Measurements from ENCODE around the gene DPYSL4. TPM values are rescaled to one million over a fixed set of nuclear protein-coding genes. Genes with fewer than 3 reads are reported as not detected.

Gene DPYSL4
- total RNA-seq, 1 experiment from 2014 or later: 26.3 TPM

DNA sequence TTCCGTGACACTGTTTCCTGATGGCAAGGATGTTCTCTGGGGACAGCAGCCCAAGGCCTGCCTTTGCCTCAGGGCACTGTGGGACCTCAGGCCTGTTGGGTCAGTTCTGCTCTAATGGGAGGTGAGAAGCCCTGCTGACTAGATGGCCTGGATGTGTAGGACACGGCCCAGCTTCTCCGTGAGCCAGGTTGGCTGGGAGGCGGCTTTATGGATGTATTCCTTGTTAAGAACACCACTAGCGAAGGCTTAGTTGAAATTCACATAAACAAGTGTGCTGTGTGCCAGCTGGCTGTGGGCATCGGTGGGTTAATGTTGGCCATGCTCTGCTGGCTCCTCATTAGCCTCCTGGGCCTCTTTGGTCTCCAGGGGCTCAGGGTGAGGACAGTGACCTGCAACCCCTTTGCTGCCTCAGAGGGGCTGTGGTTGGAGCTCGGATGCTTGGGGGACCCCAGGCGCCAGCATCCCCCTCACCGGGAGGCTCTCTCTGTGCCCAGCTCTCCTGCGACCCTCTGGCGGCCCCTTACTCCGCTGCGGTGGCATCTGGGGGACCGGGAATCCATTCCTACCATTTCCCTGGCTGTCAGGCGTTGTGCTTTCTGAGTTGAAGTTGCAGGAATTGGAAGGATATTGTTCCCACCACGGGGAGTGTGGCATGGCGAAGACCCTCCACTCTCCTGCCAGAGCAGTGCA, 22.8 kb upstream of the DPYSL4 start:
- Histone ChIP-seq H3K27me3 (ENCODE audit: insufficient read depth, low read length) (no peaks in the 10 kb centered on the region), H3K4me2 (ENCODE audit: insufficient read depth, insufficient read length, low read length) (no peak overlapping the region), H3K4me1 (ENCODE audit: insufficient read depth, low read length) (no peaks in the 10 kb centered on the region; the same call in 1 of the 2 replicates), H3K9me3 (ENCODE audit: control insufficient read depth, low read depth, low read length) (no peaks in the 10 kb centered on the region), H4K8ac (replicated peaks; ENCODE audit: insufficient read length, low read depth, low read length) (no peak overlapping the region), H3K4ac (ENCODE audit: low read depth, low read length) (no peak overlapping the region), H3K14ac (ENCODE audit: insufficient read depth, low read length) (no peak overlapping the region), H4K20me1 (ENCODE audit: control insufficient read depth, insufficient read depth, insufficient read length) (no peaks in the 10 kb centered on the region), H2AK5ac (ENCODE audit: insufficient read length, low read length) (no peak overlapping the region), H2BK5ac (ENCODE audit: insufficient read length, low read length) (no peak overlapping the region), H2BK20ac (ENCODE audit: low read depth, low read length, poor library complexity, severe bottlenecking) (no peak overlapping the region), H2BK120ac (ENCODE audit: low read depth, low read length, poor library complexity, severe bottlenecking) (no peak overlapping the region), H4K91ac (ENCODE audit: insufficient read length, low read depth, low read length) (no peak overlapping the region), H3K23ac (ENCODE audit: insufficient read length, low read depth, low read length) (no peak overlapping the region), H2BK15ac (ENCODE audit: low read depth, low read length) (no peak overlapping the region), H3K79me2 (ENCODE audit: insufficient read depth, low read length) (no peaks in the 10 kb centered on the region), H2BK12ac (ENCODE audit: insufficient read length, low read depth, low read length) (no peak overlapping the region), H4K5ac (ENCODE audit: insufficient read length, low read depth, low read length) (no peak overlapping the region), H3K56ac (ENCODE audit: insufficient read length, low read depth, low read length) (no peak overlapping the region), H3K27ac (ENCODE audit: insufficient read length, low read depth, low read length) (no peak overlapping the region), H3T11ph (ENCODE audit: low read length) (no peak overlapping the region), H3K79me1 (ENCODE audit: insufficient read depth, low read depth, low read length, poor library complexity, severe bottlenecking) (no peaks in the 10 kb centered on the region), H3K23me2 (ENCODE audit: insufficient read length, low read depth, low read length, poor library complexity, severe bottlenecking) (no peaks in the 10 kb centered on the region), H3K9ac (ENCODE audit: extremely low read depth, insufficient read length, low read length) (no peak overlapping the region), H2AFZ (ENCODE audit: low read length) (no peak overlapping the region), H3K18ac (ENCODE audit: insufficient read length, low read depth, low read length) (no peak overlapping the region)
- no peak overlapping the region; a peak in 1 of 5 replicates for H3K4me3 Mint-ChIP-seq
- H3K27ac Mint-ChIP-seq: no peak overlapping the region; a peak in 1 of 7 replicates
- H3K27me3 Mint-ChIP-seq (ENCODE audit: low read depth): peaks cover 7% of the 10 kb centered on the region
- H3K4me1 Mint-ChIP-seq: peaks cover 14 to 27% of the 10 kb centered on the region in 2 experiments
- DNase-seq: no peak
- TF ChIP-seq, protein P1, sequence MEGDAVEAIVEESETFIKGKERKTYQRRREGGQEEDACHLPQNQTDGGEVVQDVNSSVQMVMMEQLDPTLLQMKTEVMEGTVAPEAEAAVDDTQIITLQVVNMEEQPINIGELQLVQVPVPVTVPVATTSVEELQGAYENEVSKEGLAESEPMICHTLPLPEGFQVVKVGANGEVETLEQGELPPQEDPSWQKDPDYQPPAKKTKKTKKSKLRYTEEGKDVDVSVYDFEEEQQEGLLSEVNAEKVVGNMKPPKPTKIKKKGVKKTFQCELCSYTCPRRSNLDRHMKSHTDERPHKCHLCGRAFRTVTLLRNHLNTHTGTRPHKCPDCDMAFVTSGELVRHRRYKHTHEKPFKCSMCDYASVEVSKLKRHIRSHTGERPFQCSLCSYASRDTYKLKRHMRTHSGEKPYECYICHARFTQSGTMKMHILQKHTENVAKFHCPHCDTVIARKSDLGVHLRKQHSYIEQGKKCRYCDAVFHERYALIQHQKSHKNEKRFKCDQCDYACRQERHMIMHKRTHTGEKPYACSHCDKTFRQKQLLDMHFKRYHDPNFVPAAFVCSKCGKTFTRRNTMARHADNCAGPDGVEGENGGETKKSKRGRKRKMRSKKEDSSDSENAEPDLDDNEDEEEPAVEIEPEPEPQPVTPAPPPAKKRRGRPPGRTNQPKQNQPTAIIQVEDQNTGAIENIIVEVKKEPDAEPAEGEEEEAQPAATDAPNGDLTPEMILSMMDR (conservative IDR thresholded peaks at IDR 0.05): no peak; the same call in 2 of the 3 replicates
- H3K36me3 Mint-ChIP-seq (ENCODE audit: insufficient read depth in 1 of 3, low read depth in 3 of 3): no peaks in the 10 kb centered on the region
- H3K9me3 Mint-ChIP-seq: peaks cover 0 to 5% of the 10 kb centered on the region in 2 experiments; a peak in 4 of 5 replicates
- no CpG with 5 or more reads among the region's 17 CpGs for WGBS (ENCODE audit: extremely low coverage, insufficient read length, low lambda C conversion rate)

All from H9 (cell line).